Right renal pelvis (tissue), 4 donors: ENCODE measurements around the gene IKBIP. TPM values are rescaled to one million over a fixed set of nuclear protein-coding genes. Genes with fewer than 3 reads are reported as not detected.
"Not testable (repeated sequence)": the region's sequence is repeated elsewhere in the genome, so short reads cannot be mapped to it uniquely, and the experiment has no call there.

Experiments used
- DNase-seq, 4 donors: peaks; one replicate each; pipeline ENCODE4 v3.0.0-alpha.2; 2013; ENCODE audit warnings: low read depth in 4 of 4, low spot score in 3 of 4, missing footprints in 1 of 4
- polyA plus RNA-seq, 4 donors: library from polyadenylated mRNA; unstranded; fragments of 120-200 nt; gene quantifications; one replicate each; pipeline ENCODE4 v1.2.1, GENCODE V29; 2013; ENCODE audit not compliant: insufficient read length in 4 of 4

Gene IKBIP
- polyA plus RNA-seq, 4 donors, result 28.5 to 32.3 (median 30.3) TPM

- DNase-seq, result no peak
Observed at GRCh38 chr12:98638009-98638408, 6.6 kb downstream of the IKBIP start.

GRCh38 chr12:98637068-98637467 is 7.5 kb downstream of the IKBIP start:
- DNase-seq, result no peak

- no peak for DNase-seq
Observed at GRCh38 chr12:98635657-98636323, 8.8 kb downstream of the IKBIP start.

- no peak for DNase-seq
Observed at GRCh38 chr12:98618952-98619351, 25.6 kb downstream of the IKBIP start.

GRCh38 chr12:98612696-98613334 is 31.8 kb downstream of the IKBIP start:
- no peak for DNase-seq

GRCh38 chr12:98610596-98610995 is 34.0 kb downstream of the IKBIP start:
- no peak for DNase-seq

- no peak for DNase-seq
Observed at GRCh38 chr12:98606359-98606988, 38.1 kb downstream of the IKBIP start.

GRCh38 chr12:98601924-98602323 is 42.7 kb downstream of the IKBIP start:
- no peak for DNase-seq

GRCh38 chr12:98597313-98597712 is 47.3 kb downstream of the IKBIP start:
- DNase-seq, result not testable (repeated sequence)

- DNase-seq, result no peak
Observed at GRCh38 chr12:98595243-98595988, 49.2 kb downstream of the IKBIP start.

GRCh38 chr12:98594050-98594835 is 50.3 kb downstream of the IKBIP start:
- DNase-seq, result no peak

- DNase-seq, result peak; percentile 95 to 99 (median 96)
Observed at GRCh38 chr12:98593351-98594049, 51.1 kb downstream of the IKBIP start, which contains the start of gene SLC25A3. SLC25A3 (plus strand) TSS chr12:98593686; CDS start chr12:98593979, 293 bp downstream.

GRCh38 chr12:98592825-98593322 is 51.7 kb downstream of the IKBIP start:
- no peak for DNase-seq

GRCh38 chr12:98591209-98591608 is 53.4 kb downstream of the IKBIP start:
- DNase-seq, result no peak

GRCh38 chr12:98587084-98587483 is 57.5 kb downstream of the IKBIP start:
- DNase-seq, result no peak

- DNase-seq, result no peak
Observed at GRCh38 chr12:98582093-98582492, 62.5 kb downstream of the IKBIP start.

- DNase-seq, result no peak
Observed at GRCh38 chr12:98581101-98581500, 63.5 kb downstream of the IKBIP start.

GRCh38 chr12:98580695-98581094 is 63.9 kb downstream of the IKBIP start:
- DNase-seq, result no peak

- no peak for DNase-seq
Observed at GRCh38 chr12:98579835-98580234, 64.8 kb downstream of the IKBIP start.

- no peak for DNase-seq
Observed at GRCh38 chr12:98579347-98579746, 65.2 kb downstream of the IKBIP start.
